GM23338 (cell line): ENCODE results near the gene PPP2R5E.

ENCODE experiments used
- CREB1 ChIP-seq: fragments of 250-450 bp; sonication (Bioruptor Pico); IDR thresholded peaks from 2 replicates; pipeline ENCODE4 v1.5.0; 2020; ENCODE audit warnings: low read depth, mild to moderate bottlenecking, moderate library complexity
- CTCF ChIP-seq, 2 experiments: fragments of 200-600 bp in 1 of 2; sonication (generic) in 1 of 2; conservative IDR thresholded peaks; 2 replicates each; pipeline versions ENCODE4 v1.5.1 to v1.6.1; 2016 to 2017; ENCODE audit warnings: antibody characterized with exemption in 2 of 2, low read depth in 2 of 2, mild to moderate bottlenecking in 2 of 2, moderate library complexity in 1 of 2
- ETS1 ChIP-seq: IDR thresholded peaks from 2 replicates; pipeline ENCODE4 v1.6.1; 2016; ENCODE audit warnings: antibody characterized with exemption
- EZH2 ChIP-seq: fragments of 200-600 bp; sonication (generic); IDR thresholded peaks from one replicate; pipeline ENCODE4 v1.8.0; 2017; ENCODE audit warnings: antibody characterized with exemption, mild to moderate bottlenecking, low read depth; ENCODE audit not compliant: unreplicated experiment
- EZH2phosphoT487 ChIP-seq: fragments of 200-600 bp; sonication (generic); IDR thresholded peaks from one replicate; pipeline ENCODE4 v1.8.1; 2018; ENCODE audit warnings: antibody characterized with exemption; ENCODE audit not compliant: unreplicated experiment
- JUNB ChIP-seq: IDR thresholded peaks from one replicate; pipeline ENCODE4 v1.6.1; 2016; ENCODE audit warnings: antibody characterized with exemption; ENCODE audit not compliant: unreplicated experiment
- POLR2AphosphoS5 ChIP-seq: IDR thresholded peaks from 2 replicates; pipeline ENCODE4 v1.6.1; 2016; ENCODE audit warnings: antibody characterized with exemption, low read depth
- REST ChIP-seq: IDR thresholded peaks from one replicate; pipeline ENCODE4 v1.6.1; 2018; ENCODE audit warnings: antibody characterized with exemption; ENCODE audit not compliant: unreplicated experiment
- ZNF114 ChIP-seq: fragments of 250-450 bp; sonication (Bioruptor Pico); IDR thresholded peaks from 2 replicates; pipeline ENCODE4 v1.5.0; 2020; ENCODE audit warnings: mild to moderate bottlenecking, moderate library complexity
- ZNF331 ChIP-seq: fragments of 250-450 bp; sonication (Bioruptor Pico); IDR thresholded peaks from 2 replicates; pipeline ENCODE4 v1.5.0; 2020; ENCODE audit warnings: low read depth, mild to moderate bottlenecking, moderate library complexity
- ZNF462 ChIP-seq: fragments of 250-450 bp; sonication (Bioruptor Pico); IDR thresholded peaks from 2 replicates; pipeline ENCODE4 v1.5.0; 2020; ENCODE audit warnings: mild to moderate bottlenecking, moderate library complexity

DNA sequence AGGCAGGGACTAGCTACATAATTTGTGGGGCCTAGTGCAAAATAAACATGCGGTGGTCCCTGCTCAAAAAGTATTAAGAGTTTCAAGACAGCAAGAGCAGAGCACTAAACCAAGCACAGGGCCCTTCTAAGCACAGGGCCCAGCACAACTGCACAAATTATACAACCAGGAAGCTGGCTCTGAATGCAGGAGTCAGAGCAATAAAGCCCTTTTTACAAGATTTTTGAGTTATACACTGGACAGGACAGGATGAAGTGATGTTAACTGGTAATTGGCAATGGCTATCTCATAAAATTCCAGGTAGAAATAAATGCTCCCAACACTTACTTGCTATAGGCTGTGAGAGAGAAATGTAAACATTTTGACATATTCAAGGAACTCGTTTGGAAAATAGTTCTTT lies 138.3 kb downstream of the PPP2R5E start:
- TF ChIP-seq CTCF (conservative IDR thresholded peaks at IDR 0.05; ENCODE audit: low read depth in 2 of 2) (no peak), EZH2 (no peak), CREB1 (CRISPR knock-in tag) (no peak), POLR2AphosphoS5 (no peak), EZH2phosphoT487 (no peak), ETS1 (no peak), REST (no peak), ZNF114 (no peak), ZNF462 (no peak), ZNF331 (CRISPR knock-in tag) (no peak), JUNB (no peak)
